HG03196 (cell line): ENCODE data around the gene PSAT1.
"Not testable (repeated sequence)": the region's sequence is repeated elsewhere in the genome, so short reads cannot be mapped to it uniquely, and the experiment has no call there.

Experiments used
- ATAC-seq: cut with Tn5 transposase; IDR thresholded peaks from one replicate; pipeline ENCODE4 v1.9.1; 2021; ENCODE audit not compliant: unreplicated experiment

Gene PSAT1

GRCh38 chr9:78296893-78297671, at the start of gene PSAT1:
PSAT1 (plus strand) TSS chr9:78297125; CDS start chr9:78297211, 86 bp downstream.
- peak; percentile 98 for ATAC-seq

- ATAC-seq: no peak
These were observed 48.3 kb upstream of the PSAT1 start for GRCh38 chr9:78248635-78249034.

GRCh38 chr9:78249542-78249941, 47.4 kb upstream of the PSAT1 start:
- ATAC-seq: no peak

- no peak for ATAC-seq
These were observed 44.3 kb upstream of the PSAT1 start for GRCh38 chr9:78252616-78253015.

- no peak for ATAC-seq
These were observed 43.6 kb upstream of the PSAT1 start for GRCh38 chr9:78253285-78253684.

- no peak for ATAC-seq
These were observed 35.4 kb upstream of the PSAT1 start for GRCh38 chr9:78261403-78262001.

GRCh38 chr9:78262655-78263054, 34.3 kb upstream of the PSAT1 start:
- no peak for ATAC-seq

GRCh38 chr9:78267889-78268288, 29.0 kb upstream of the PSAT1 start:
- no peak for ATAC-seq

GRCh38 chr9:78269784-78270183, 27.1 kb upstream of the PSAT1 start:
- ATAC-seq: no peak

GRCh38 chr9:78272307-78272706, 24.6 kb upstream of the PSAT1 start:
- no peak for ATAC-seq

- ATAC-seq: no peak
These were observed 23.2 kb upstream of the PSAT1 start for GRCh38 chr9:78273761-78274160.

- no peak for ATAC-seq
These were observed 18.6 kb upstream of the PSAT1 start for GRCh38 chr9:78278177-78278777.

GRCh38 chr9:78278801-78279200, 18.1 kb upstream of the PSAT1 start:
- ATAC-seq: no peak

GRCh38 chr9:78280982-78281668, 15.8 kb upstream of the PSAT1 start:
- no peak for ATAC-seq

- not testable (repeated sequence) for ATAC-seq
These were observed 12.7 kb upstream of the PSAT1 start for GRCh38 chr9:78284181-78284580.

- ATAC-seq: no peak
These were observed 10.8 kb upstream of the PSAT1 start for GRCh38 chr9:78286125-78286524.

- no peak for ATAC-seq
These were observed 10.0 kb upstream of the PSAT1 start for GRCh38 chr9:78286946-78287388.

- no peak for ATAC-seq
These were observed 8.6 kb upstream of the PSAT1 start for GRCh38 chr9:78288214-78288892.

- no peak for ATAC-seq
These were observed 7.5 kb upstream of the PSAT1 start for GRCh38 chr9:78289474-78289873.

GRCh38 chr9:78291240-78291925, 5.5 kb upstream of the PSAT1 start:
- no peak for ATAC-seq
